ENCODE data around the gene SLC46A2. TPM values are rescaled to one million over a fixed set of nuclear protein-coding genes. Genes with fewer than 3 reads are reported as not detected.

Gene SLC46A2
- total and polyA plus RNA-seq, 2 of the 8 experiments (the other 6 are each of a cell fraction or from before 2014, with no cell fraction given) = 0.03 TPM; not detected in 1

- TF ChIP-seq CHD2 (IDR thresholded peaks at IDR 0.05; ENCODE audit: low read length) = no peak
These were observed 48.7 kb upstream of the SLC46A2 start (continued) for GRCh38 chr9:112939418-112939817.
